ENCODE data around the gene QTRT2.

Gene QTRT2

DNA sequence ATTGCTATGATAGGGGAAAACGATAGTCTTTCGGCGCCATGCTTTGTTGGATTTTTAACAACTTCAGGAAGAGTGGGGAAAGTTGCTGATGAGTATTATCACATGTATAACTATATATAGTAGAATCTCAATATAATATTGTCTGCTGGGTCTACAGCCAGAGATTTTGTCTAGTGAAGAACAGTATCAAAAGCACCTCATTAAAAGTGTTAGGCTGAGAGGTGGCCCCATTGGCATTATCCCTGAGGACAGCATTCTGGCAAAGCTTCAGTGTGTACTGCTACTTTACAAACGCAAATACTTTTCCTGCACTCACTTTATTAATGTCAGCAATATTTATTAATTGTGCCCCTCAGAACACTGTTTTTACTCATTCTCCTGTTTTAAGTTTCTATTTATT lies 11.8 kb downstream of the QTRT2 start:
- TF ChIP-seq, protein P1, sequence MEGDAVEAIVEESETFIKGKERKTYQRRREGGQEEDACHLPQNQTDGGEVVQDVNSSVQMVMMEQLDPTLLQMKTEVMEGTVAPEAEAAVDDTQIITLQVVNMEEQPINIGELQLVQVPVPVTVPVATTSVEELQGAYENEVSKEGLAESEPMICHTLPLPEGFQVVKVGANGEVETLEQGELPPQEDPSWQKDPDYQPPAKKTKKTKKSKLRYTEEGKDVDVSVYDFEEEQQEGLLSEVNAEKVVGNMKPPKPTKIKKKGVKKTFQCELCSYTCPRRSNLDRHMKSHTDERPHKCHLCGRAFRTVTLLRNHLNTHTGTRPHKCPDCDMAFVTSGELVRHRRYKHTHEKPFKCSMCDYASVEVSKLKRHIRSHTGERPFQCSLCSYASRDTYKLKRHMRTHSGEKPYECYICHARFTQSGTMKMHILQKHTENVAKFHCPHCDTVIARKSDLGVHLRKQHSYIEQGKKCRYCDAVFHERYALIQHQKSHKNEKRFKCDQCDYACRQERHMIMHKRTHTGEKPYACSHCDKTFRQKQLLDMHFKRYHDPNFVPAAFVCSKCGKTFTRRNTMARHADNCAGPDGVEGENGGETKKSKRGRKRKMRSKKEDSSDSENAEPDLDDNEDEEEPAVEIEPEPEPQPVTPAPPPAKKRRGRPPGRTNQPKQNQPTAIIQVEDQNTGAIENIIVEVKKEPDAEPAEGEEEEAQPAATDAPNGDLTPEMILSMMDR (IDR thresholded peaks at IDR 0.05; ENCODE audit: control insufficient read depth, insufficient read depth, low read depth, low read length, missing control alignments), result no peak
- H3K4me3 ChIP-seq (ENCODE audit: control insufficient read depth, low read depth, low read length), result no peak overlapping the region
- DNase-seq (ENCODE audit: low read depth), result no peak

DNA sequence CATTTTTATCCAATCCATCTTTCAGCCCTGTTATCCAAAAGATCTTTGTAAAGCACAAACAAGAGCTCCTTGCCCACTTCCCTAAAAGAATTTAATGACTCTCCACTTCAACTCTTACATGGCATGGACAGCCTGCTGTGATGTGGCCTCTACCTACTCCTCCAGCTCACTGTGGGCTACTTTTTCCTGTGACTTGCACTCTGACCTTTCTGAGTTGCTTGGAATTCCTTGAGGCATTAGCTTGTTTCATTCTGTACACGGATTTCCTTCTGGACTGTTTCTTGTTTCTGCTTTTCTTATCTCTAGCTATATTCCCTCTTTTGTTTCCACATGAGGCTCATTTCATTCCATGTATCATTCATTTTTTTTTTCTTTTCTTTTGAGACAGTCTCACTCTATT lies 15.2 kb downstream of the QTRT2 start:
- DNase-seq (ENCODE audit: low read depth), result no peak
- TF ChIP-seq, protein P1 (IDR thresholded peaks at IDR 0.05; ENCODE audit: control insufficient read depth, insufficient read depth, low read depth, low read length, missing control alignments), result no peak
- H3K4me3 ChIP-seq (ENCODE audit: control insufficient read depth, low read depth, low read length), result no peak overlapping the region

DNA sequence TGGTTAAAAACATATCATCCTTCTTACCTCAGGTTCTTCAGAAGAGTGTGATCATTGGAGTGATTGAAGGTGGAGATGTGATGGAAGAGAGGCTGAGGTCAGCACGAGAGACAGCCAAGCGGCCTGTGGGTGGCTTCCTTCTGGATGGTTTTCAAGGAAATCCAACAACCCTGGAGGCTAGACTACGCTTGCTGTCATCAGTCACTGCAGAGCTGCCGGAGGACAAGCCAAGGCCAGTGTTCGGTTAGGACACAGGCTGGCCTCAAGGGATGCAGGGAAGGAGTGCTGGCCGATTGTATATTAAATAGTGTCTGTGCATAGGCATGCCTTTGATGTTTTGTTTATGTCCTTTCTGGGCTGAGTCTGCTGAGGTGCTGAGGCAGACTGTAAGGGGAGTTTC lies 20.2 kb downstream of the QTRT2 start:
- TF ChIP-seq, protein P1 (IDR thresholded peaks at IDR 0.05; ENCODE audit: control insufficient read depth, insufficient read depth, low read depth, low read length, missing control alignments), result no peak
- DNase-seq (ENCODE audit: low read depth), result no peak
- no peak overlapping the region for H3K4me3 ChIP-seq (ENCODE audit: control insufficient read depth, low read depth, low read length)

DNA sequence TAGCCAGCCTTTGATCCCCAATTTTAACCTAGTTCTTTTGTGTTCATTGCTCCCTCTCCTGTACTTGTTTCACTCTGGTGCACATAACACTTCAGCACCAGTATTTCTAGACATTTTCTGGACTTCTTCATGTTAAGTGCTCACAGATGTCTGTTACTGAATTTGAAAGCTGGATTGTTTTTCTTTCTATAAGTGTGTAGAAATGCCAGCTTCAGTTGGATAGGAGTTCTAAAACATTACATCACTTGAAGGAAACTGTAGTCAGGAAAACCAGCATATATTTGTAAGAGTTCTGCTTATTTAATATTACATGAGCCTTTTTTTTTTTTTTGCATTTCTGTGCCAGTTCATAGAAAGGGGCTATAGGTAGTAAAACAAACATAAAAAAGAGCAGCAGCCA lies 21.6 kb downstream of the QTRT2 start:
- DNase-seq (ENCODE audit: low read depth), result no peak
- H3K4me3 ChIP-seq (ENCODE audit: control insufficient read depth, low read depth, low read length), result no peak overlapping the region
- TF ChIP-seq, protein P1 (IDR thresholded peaks at IDR 0.05; ENCODE audit: control insufficient read depth, insufficient read depth, low read depth, low read length, missing control alignments), result no peak

DNA sequence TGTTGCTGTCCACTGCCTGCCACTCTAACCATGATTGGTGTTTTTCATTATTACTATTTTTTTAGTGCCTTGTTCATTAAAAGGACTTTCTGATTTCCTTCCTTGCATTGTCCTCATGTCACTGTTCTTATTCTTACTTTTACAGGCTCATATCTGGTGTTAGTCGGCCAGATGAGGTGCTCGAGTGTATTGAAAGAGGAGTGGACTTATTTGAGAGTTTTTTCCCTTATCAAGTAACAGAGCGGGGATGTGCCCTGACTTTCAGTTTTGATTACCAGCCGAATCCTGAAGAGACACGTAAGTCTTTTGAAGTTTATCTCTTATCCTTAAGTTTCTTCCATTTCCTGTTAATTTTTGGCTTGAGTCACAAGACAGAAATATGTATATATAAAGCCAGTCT lies 23.2 kb downstream of the QTRT2 start:
- no peak overlapping the region for H3K4me3 ChIP-seq (ENCODE audit: control insufficient read depth, low read depth, low read length)
- TF ChIP-seq, protein P1 (IDR thresholded peaks at IDR 0.05; ENCODE audit: control insufficient read depth, insufficient read depth, low read depth, low read length, missing control alignments), result no peak
- DNase-seq (ENCODE audit: low read depth), result no peak

DNA sequence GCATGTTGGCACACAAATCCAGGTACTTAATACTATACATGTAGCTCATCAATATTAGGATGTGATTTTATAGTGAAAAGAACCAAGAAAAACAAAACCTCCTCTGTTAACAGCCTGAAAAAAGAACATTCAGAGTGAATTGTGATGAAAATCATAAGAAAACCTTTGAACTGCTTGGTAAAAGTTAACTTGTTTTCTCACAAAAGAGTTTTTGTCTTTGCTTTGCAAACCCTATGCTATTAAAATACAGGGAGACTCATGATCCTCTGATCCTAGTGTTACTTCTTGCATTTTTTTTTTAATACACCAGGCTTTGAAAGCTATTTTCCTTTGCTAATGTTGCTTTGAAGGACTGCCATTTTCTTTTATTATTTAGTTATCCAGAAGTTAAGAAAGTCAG lies 23.7 kb downstream of the QTRT2 start:
- DNase-seq (ENCODE audit: low read depth), result no peak
- TF ChIP-seq, protein P1 (IDR thresholded peaks at IDR 0.05; ENCODE audit: control insufficient read depth, insufficient read depth, low read depth, low read length, missing control alignments), result no peak
- no peak overlapping the region for H3K4me3 ChIP-seq (ENCODE audit: control insufficient read depth, low read depth, low read length)

DNA sequence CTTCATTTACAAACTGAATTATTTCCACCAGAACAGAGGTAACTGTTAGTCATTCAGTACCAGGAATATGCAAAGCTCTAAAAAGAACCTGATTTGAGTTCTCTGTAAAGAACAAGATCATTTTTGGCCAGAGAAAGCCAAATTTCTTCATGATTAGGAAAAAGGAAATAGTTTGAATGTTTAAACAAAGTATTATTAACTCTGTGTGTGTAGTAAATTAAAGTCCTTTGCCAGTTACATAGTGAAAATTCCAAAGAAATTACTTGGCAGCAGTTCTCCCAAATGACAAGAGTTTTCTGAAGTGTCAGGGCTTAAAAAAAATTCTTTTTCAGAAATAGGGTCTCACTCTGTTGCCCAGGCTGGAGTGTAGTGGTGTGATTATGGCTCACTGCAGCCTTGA lies 24.5 kb downstream of the QTRT2 start:
- no peak for DNase-seq (ENCODE audit: low read depth)
- no peak overlapping the region for H3K4me3 ChIP-seq (ENCODE audit: control insufficient read depth, low read depth, low read length)
- TF ChIP-seq, protein P1 (IDR thresholded peaks at IDR 0.05; ENCODE audit: control insufficient read depth, insufficient read depth, low read depth, low read length, missing control alignments), result no peak
